GM23338 (cell line): ENCODE data around the gene RNF115. TPM values are rescaled to one million over a fixed set of nuclear protein-coding genes. Genes with fewer than 3 reads are reported as not detected.

Source experiments
- ATAC-seq: fragments of 200-7000 bp; cut with Tn5 transposase; 3 replicates; pipeline ENCODE4 v1.9.1; 2020
- DNase-seq: peaks from one replicate; pipeline ENCODE4 v3.0.0-alpha.2; 2015; ENCODE audit warnings: low spot score
- H2AFZ ChIP-seq: fragments of 200-600 bp; sonication (generic); 2 replicates; pipeline ENCODE4 v1.8.0; 2016; ENCODE audit warnings: antibody characterized with exemption, mild to moderate bottlenecking, moderate library complexity
- H3F3A ChIP-seq: fragments of 200-600 bp; sonication (generic); replicated peaks from 2 replicates; pipeline ENCODE4 v1.8.0; 2017; ENCODE audit warnings: antibody characterized with exemption, mixed run types, low read depth
- H3K27ac ChIP-seq: fragments of 200-600 bp; sonication (generic); 2 replicates; pipeline ENCODE4 v1.6.1; 2016; ENCODE audit warnings: low read depth
- H3K27me3 ChIP-seq: fragments of 200-600 bp; sonication (generic); 2 replicates; pipeline ENCODE4 v1.8.0; 2016; ENCODE audit warnings: mild to moderate bottlenecking, mixed run types, moderate library complexity; ENCODE audit not compliant: insufficient read depth
- H3K36me3 ChIP-seq: fragments of 200-600 bp; sonication (generic); 2 replicates; pipeline ENCODE4 v1.8.0; 2016; ENCODE audit warnings: mild to moderate bottlenecking; ENCODE audit not compliant: insufficient read depth
- H3K4me1 ChIP-seq: fragments of 200-600 bp; sonication (generic); 2 replicates; pipeline ENCODE4 v1.8.0; 2016; ENCODE audit warnings: mild to moderate bottlenecking, moderate library complexity; ENCODE audit not compliant: insufficient read depth
- H3K4me2 ChIP-seq: fragments of 200-600 bp; sonication (generic); 2 replicates; pipeline ENCODE4 v1.7.1; 2017; ENCODE audit warnings: mixed run types
- H3K4me3 ChIP-seq: fragments of 200-600 bp; sonication (generic); 2 replicates; pipeline ENCODE4 v1.6.1; 2016; ENCODE audit warnings: mixed run types
- H3K79me2 ChIP-seq: fragments of 200-600 bp; sonication (generic); replicated peaks from 2 replicates; pipeline ENCODE4 v1.8.0; 2017; ENCODE audit warnings: mild to moderate bottlenecking; ENCODE audit not compliant: insufficient read depth
- H3K9me2 ChIP-seq: fragments of 200-600 bp; sonication (generic); 2 replicates; pipeline ENCODE4 v1.8.0; 2017; ENCODE audit not compliant: insufficient read depth
- H4K20me1 ChIP-seq: fragments of 200-600 bp; sonication (generic); replicated peaks from 2 replicates; pipeline ENCODE4 v1.8.0; 2017; ENCODE audit warnings: mild to moderate bottlenecking; ENCODE audit not compliant: insufficient read depth
- H3K27ac Mint-ChIP-seq: 2 replicates; pipeline ENCODE4 v1.8.0; 2020; ENCODE audit warnings: inconsistent platforms, mild to moderate bottlenecking, moderate library complexity, mixed read lengths
- H3K27me3 Mint-ChIP-seq: 3 replicates; pipeline ENCODE4 v1.8.0; 2022; ENCODE audit warnings: low read depth, mild to moderate bottlenecking, moderate library complexity, mixed read lengths, inconsistent platforms; ENCODE audit not compliant: insufficient read depth, poor library complexity
- H3K36me3 Mint-ChIP-seq: 3 replicates; pipeline ENCODE4 v1.8.0; 2021; ENCODE audit warnings: low read depth, mild to moderate bottlenecking, inconsistent platforms, moderate library complexity, mixed read lengths
- H3K4me1 Mint-ChIP-seq: 3 replicates; pipeline ENCODE4 v1.8.0; 2020; ENCODE audit warnings: mild to moderate bottlenecking, inconsistent platforms, mixed read lengths
- H3K4me3 Mint-ChIP-seq: 3 replicates; pipeline ENCODE4 v1.8.0; 2021; ENCODE audit warnings: moderate library complexity, mild to moderate bottlenecking, inconsistent platforms, mixed read lengths
- H3K9me3 Mint-ChIP-seq: 3 replicates; pipeline ENCODE4 v1.8.0; 2020; ENCODE audit warnings: moderate library complexity, mild to moderate bottlenecking, inconsistent platforms, mixed read lengths
- CREB1 ChIP-seq: fragments of 250-450 bp; sonication (Bioruptor Pico); IDR thresholded peaks from 2 replicates; pipeline ENCODE4 v1.5.0; 2020; ENCODE audit warnings: low read depth, mild to moderate bottlenecking, moderate library complexity
- EZH2 ChIP-seq: fragments of 200-600 bp; sonication (generic); IDR thresholded peaks from one replicate; pipeline ENCODE4 v1.8.0; 2017; ENCODE audit warnings: antibody characterized with exemption, mild to moderate bottlenecking, low read depth; ENCODE audit not compliant: unreplicated experiment
- EZH2phosphoT487 ChIP-seq: fragments of 200-600 bp; sonication (generic); IDR thresholded peaks from one replicate; pipeline ENCODE4 v1.8.1; 2018; ENCODE audit warnings: antibody characterized with exemption; ENCODE audit not compliant: unreplicated experiment
- ZNF114 ChIP-seq: fragments of 250-450 bp; sonication (Bioruptor Pico); IDR thresholded peaks from 2 replicates; pipeline ENCODE4 v1.5.0; 2020; ENCODE audit warnings: mild to moderate bottlenecking, moderate library complexity
- ZNF331 ChIP-seq: fragments of 250-450 bp; sonication (Bioruptor Pico); IDR thresholded peaks from 2 replicates; pipeline ENCODE4 v1.5.0; 2020; ENCODE audit warnings: low read depth, mild to moderate bottlenecking, moderate library complexity
- polyA plus RNA-seq: library from polyadenylated mRNA; unstranded; fragments of >200 nt; fragmentation: Nextera tagmentation; extraction: Ambion mirVana; gene quantifications from 2 replicates; pipeline ENCODE4 v1.2.1, GENCODE V29; 2016
- total RNA-seq: library from RNA; depleted of rRNA; stranded (reverse); fragments of >200 nt; shearing (Covaris generic); gene quantifications from 2 replicates; pipeline ENCODE4 v1.2.3, GENCODE V29; 2014
- TF ChIP-seq, protein P1 (sequence below), 2 experiments: fragments of 200-600 bp in 1 of 2; sonication (generic) in 1 of 2; conservative IDR thresholded peaks; 2 replicates each; pipeline versions ENCODE4 v1.5.1 to v1.6.1; 2016 to 2017; ENCODE audit warnings: antibody characterized with exemption in 2 of 2, low read depth in 2 of 2, mild to moderate bottlenecking in 2 of 2, moderate library complexity in 1 of 2
- TF ChIP-seq, protein P2 (sequence below): IDR thresholded peaks from one replicate; pipeline ENCODE4 v1.6.1; 2018; ENCODE audit warnings: antibody characterized with exemption; ENCODE audit not compliant: unreplicated experiment
- TF ChIP-seq, protein P3 (sequence below): fragments of 250-450 bp; sonication (Bioruptor Pico); IDR thresholded peaks from 2 replicates; pipeline ENCODE4 v1.5.0; 2020; ENCODE audit warnings: mild to moderate bottlenecking, moderate library complexity

Gene RNF115
- total and polyA plus RNA-seq, 2 experiments from 2014 or later, result 10.6 to 10.9 TPM

DNA sequence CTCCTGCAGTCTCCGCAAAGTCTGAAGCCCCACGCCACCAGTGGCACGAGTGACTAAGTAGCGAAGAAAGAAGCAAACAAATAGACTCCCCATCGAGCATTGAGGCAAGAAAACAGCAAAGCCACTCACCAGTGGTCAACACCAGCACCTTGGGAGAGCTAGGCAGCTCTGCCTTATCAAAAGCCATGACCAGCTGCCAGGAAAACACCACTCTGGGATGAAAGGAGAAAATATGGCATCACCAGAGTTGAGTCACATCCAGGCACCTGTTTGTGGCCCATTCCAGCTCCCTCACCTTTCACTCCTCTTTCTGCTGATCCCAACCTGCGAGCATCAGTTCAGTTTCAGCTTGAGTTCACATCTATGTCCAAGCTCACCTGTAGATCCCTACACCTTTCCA is 134.0 kb downstream of the RNF115 start:
- TF ChIP-seq, protein P1, sequence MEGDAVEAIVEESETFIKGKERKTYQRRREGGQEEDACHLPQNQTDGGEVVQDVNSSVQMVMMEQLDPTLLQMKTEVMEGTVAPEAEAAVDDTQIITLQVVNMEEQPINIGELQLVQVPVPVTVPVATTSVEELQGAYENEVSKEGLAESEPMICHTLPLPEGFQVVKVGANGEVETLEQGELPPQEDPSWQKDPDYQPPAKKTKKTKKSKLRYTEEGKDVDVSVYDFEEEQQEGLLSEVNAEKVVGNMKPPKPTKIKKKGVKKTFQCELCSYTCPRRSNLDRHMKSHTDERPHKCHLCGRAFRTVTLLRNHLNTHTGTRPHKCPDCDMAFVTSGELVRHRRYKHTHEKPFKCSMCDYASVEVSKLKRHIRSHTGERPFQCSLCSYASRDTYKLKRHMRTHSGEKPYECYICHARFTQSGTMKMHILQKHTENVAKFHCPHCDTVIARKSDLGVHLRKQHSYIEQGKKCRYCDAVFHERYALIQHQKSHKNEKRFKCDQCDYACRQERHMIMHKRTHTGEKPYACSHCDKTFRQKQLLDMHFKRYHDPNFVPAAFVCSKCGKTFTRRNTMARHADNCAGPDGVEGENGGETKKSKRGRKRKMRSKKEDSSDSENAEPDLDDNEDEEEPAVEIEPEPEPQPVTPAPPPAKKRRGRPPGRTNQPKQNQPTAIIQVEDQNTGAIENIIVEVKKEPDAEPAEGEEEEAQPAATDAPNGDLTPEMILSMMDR (conservative IDR thresholded peaks at IDR 0.05; ENCODE audit: low read depth in 2 of 2), result no peak
- TF ChIP-seq, protein P2, sequence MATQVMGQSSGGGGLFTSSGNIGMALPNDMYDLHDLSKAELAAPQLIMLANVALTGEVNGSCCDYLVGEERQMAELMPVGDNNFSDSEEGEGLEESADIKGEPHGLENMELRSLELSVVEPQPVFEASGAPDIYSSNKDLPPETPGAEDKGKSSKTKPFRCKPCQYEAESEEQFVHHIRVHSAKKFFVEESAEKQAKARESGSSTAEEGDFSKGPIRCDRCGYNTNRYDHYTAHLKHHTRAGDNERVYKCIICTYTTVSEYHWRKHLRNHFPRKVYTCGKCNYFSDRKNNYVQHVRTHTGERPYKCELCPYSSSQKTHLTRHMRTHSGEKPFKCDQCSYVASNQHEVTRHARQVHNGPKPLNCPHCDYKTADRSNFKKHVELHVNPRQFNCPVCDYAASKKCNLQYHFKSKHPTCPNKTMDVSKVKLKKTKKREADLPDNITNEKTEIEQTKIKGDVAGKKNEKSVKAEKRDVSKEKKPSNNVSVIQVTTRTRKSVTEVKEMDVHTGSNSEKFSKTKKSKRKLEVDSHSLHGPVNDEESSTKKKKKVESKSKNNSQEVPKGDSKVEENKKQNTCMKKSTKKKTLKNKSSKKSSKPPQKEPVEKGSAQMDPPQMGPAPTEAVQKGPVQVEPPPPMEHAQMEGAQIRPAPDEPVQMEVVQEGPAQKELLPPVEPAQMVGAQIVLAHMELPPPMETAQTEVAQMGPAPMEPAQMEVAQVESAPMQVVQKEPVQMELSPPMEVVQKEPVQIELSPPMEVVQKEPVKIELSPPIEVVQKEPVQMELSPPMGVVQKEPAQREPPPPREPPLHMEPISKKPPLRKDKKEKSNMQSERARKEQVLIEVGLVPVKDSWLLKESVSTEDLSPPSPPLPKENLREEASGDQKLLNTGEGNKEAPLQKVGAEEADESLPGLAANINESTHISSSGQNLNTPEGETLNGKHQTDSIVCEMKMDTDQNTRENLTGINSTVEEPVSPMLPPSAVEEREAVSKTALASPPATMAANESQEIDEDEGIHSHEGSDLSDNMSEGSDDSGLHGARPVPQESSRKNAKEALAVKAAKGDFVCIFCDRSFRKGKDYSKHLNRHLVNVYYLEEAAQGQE, result no peak
- TF ChIP-seq, protein P3, sequence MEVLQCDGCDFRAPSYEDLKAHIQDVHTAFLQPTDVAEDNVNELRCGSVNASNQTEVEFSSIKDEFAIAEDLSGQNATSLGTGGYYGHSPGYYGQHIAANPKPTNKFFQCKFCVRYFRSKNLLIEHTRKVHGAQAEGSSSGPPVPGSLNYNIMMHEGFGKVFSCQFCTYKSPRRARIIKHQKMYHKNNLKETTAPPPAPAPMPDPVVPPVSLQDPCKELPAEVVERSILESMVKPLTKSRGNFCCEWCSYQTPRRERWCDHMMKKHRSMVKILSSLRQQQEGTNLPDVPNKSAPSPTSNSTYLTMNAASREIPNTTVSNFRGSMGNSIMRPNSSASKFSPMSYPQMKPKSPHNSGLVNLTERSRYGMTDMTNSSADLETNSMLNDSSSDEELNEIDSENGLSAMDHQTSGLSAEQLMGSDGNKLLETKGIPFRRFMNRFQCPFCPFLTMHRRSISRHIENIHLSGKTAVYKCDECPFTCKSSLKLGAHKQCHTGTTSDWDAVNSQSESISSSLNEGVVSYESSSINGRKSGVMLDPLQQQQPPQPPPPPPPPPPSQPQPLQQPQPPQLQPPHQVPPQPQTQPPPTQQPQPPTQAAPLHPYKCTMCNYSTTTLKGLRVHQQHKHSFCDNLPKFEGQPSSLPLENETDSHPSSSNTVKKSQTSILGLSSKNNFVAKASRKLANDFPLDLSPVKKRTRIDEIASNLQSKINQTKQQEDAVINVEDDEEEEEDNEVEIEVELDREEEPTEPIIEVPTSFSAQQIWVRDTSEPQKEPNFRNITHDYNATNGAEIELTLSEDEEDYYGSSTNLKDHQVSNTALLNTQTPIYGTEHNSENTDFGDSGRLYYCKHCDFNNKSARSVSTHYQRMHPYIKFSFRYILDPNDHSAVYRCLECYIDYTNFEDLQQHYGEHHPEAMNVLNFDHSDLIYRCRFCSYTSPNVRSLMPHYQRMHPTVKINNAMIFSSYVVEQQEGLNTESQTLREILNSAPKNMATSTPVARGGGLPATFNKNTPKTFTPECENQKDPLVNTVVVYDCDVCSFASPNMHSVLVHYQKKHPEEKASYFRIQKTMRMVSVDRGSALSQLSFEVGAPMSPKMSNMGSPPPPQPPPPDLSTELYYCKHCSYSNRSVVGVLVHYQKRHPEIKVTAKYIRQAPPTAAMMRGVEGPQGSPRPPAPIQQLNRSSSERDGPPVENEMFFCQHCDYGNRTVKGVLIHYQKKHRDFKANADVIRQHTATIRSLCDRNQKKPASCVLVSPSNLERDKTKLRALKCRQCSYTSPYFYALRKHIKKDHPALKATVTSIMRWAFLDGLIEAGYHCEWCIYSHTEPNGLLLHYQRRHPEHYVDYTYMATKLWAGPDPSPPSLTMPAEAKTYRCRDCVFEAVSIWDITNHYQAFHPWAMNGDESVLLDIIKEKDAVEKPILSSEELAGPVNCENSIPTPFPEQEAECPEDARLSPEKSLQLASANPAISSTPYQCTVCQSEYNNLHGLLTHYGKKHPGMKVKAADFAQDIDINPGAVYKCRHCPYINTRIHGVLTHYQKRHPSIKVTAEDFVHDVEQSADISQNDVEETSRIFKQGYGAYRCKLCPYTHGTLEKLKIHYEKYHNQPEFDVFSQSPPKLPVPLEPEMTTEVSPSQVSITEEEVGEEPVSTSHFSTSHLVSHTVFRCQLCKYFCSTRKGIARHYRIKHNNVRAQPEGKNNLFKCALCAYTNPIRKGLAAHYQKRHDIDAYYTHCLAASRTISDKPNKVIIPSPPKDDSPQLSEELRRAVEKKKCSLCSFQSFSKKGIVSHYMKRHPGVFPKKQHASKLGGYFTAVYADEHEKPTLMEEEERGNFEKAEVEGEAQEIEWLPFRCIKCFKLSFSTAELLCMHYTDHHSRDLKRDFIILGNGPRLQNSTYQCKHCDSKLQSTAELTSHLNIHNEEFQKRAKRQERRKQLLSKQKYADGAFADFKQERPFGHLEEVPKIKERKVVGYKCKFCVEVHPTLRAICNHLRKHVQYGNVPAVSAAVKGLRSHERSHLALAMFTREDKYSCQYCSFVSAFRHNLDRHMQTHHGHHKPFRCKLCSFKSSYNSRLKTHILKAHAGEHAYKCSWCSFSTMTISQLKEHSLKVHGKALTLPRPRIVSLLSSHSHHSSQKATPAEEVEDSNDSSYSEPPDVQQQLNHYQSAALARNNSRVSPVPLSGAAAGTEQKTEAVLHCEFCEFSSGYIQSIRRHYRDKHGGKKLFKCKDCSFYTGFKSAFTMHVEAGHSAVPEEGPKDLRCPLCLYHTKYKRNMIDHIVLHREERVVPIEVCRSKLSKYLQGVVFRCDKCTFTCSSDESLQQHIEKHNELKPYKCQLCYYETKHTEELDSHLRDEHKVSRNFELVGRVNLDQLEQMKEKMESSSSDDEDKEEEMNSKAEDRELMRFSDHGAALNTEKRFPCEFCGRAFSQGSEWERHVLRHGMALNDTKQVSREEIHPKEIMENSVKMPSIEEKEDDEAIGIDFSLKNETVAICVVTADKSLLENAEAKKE (CRISPR knock-in tag), result no peak
- no peak for TF ChIP-seq EZH2phosphoT487
- no peak for TF ChIP-seq ZNF114 (CRISPR knock-in tag)
- TF ChIP-seq ZNF331 (CRISPR knock-in tag), result no peak
- TF ChIP-seq EZH2, result no peak
- TF ChIP-seq CREB1 (CRISPR knock-in tag), result no peak
- no peak overlapping the region for H3K4me3 ChIP-seq
- Mint-ChIP-seq H3K36me3 (no peaks in the 10 kb centered on the region), H3K27me3 (peaks cover 11% of the 10 kb centered on the region), H3K27ac (no peak overlapping the region), H3K4me3 (no peak overlapping the region), H3K9me3 (no peaks in the 10 kb centered on the region), H3K4me1 (peaks cover 3% of the 10 kb centered on the region; the same call in 2 of the 3 replicates)
- ATAC-seq (no peak), DNase-seq (no peak)
- H3K4me2 ChIP-seq, result no peak overlapping the region
- no peaks in the 10 kb centered on the region for H3K36me3 ChIP-seq
- H4K20me1 ChIP-seq, result no peaks in the 10 kb centered on the region
- H3K79me2 ChIP-seq, result no peaks in the 10 kb centered on the region
- no peak overlapping the region for H3K27ac ChIP-seq
- H3K9me2 ChIP-seq, result 0 out of 2 replicates have a peak, but pooled peaks cover 4% of the 10 kb centered on the region
- no peak overlapping the region for H2AFZ ChIP-seq
- no peaks in the 10 kb centered on the region for H3F3A ChIP-seq
- H3K4me1 ChIP-seq, result no peaks in the 10 kb centered on the region
- H3K27me3 ChIP-seq, result no peaks in the 10 kb centered on the region
